ENCODE data around the gene MRPL40.

MRPL40 gene

DNA sequence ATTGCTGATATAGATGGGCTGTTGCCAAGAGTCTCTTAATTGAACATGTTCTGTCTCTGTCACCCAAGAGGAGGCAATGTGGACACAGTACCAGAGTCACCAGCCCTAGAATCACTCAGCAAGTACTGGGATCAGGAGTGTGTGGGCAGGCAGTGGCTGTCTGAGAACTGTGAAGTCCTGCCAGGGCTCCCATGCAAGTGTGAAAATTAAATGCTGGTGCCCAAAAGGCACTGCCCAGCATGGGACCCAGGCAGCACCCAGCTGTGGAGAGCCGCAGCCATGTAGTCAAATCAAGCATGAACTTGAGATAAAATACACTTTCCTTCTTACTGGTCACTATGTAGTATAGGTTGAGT is 20.7 kb upstream of the MRPL40 start:
- in situ Hi-C loops (cut with MboI; ENCODE audit: low pct_unique_long_range_greater_than_20kb, low sequenced_read_pairs, unreplicated experiment), result no loop called here
- TF ChIP-seq, protein P1, sequence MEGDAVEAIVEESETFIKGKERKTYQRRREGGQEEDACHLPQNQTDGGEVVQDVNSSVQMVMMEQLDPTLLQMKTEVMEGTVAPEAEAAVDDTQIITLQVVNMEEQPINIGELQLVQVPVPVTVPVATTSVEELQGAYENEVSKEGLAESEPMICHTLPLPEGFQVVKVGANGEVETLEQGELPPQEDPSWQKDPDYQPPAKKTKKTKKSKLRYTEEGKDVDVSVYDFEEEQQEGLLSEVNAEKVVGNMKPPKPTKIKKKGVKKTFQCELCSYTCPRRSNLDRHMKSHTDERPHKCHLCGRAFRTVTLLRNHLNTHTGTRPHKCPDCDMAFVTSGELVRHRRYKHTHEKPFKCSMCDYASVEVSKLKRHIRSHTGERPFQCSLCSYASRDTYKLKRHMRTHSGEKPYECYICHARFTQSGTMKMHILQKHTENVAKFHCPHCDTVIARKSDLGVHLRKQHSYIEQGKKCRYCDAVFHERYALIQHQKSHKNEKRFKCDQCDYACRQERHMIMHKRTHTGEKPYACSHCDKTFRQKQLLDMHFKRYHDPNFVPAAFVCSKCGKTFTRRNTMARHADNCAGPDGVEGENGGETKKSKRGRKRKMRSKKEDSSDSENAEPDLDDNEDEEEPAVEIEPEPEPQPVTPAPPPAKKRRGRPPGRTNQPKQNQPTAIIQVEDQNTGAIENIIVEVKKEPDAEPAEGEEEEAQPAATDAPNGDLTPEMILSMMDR (IDR thresholded peaks at IDR 0.05; ENCODE audit: extremely low read depth, insufficient read depth, missing control alignments), result peak; percentile 1
- DNase-seq (ENCODE audit: low spot score), result no peak

DNA sequence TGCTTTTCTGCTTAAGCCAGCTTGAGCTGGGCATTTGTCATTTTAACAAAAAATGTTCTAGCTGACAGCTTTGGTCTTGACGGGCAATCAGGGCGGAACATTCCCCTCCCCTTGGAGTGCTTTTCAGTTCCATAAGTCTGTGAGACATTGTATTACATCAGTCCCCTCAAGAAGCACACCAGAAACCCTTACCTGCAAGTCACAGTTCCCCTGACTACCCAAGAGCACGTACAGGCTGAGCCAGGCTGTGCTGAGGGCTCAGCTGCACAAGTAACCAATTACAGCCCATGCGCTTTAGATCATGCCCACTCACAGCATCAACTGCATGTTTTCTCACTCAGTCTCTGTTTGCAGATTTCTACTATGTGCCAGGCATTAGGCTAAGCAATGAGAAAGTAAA is 19.9 kb upstream of the MRPL40 start:
- no peak for DNase-seq (ENCODE audit: low spot score)
- in situ Hi-C loops (cut with MboI; ENCODE audit: low pct_unique_long_range_greater_than_20kb, low sequenced_read_pairs, unreplicated experiment), result no loop called here
- TF ChIP-seq, protein P1 (IDR thresholded peaks at IDR 0.05; ENCODE audit: extremely low read depth, insufficient read depth, missing control alignments), result no peak

DNA sequence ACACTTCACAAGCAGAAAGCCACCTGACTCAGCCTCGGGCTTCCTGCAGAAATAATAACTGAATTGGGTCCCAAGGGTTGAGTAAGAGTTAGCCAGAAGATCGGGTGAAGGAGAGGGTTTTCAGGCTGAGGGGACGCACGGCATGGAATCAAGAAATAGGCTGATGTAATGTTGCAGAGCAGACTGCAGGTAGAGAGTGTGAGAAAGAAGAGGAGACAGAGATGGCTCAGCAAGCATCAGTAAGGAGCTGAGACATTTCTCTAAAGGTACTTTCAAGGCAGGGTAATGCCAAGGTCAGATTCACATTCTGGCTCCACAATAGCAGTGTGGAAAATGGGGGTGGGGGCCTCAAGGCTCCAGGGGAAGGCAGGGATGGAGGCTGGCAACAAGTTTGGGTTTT is 19.4 kb upstream of the MRPL40 start:
- in situ Hi-C loops (cut with MboI; ENCODE audit: low pct_unique_long_range_greater_than_20kb, low sequenced_read_pairs, unreplicated experiment), result no loop called here
- DNase-seq (ENCODE audit: low spot score), result no peak
- TF ChIP-seq, protein P1 (IDR thresholded peaks at IDR 0.05; ENCODE audit: extremely low read depth, insufficient read depth, missing control alignments), result no peak

DNA sequence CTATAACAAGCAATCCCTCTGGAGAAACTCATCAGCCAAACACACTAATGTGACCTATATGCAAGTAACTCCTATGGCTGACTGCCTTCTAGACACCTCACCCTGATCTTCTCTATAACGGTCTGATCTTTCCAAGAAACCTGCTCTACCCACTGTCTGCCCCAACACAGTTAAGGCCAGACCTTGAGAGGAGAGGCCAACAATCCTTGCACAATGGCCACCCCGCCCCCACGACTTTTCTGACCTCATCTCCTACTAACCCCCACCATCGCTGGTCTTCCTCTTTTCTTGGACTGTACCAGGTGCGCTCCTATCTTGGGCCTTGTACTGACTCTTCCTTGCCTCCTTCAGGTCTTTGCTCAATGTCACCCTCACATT is 13.3 kb upstream of the MRPL40 start:
- in situ Hi-C loops (cut with MboI; ENCODE audit: low pct_unique_long_range_greater_than_20kb, low sequenced_read_pairs, unreplicated experiment), result no loop called here
- TF ChIP-seq, protein P1 (IDR thresholded peaks at IDR 0.05; ENCODE audit: extremely low read depth, insufficient read depth, missing control alignments), result no peak

DNA sequence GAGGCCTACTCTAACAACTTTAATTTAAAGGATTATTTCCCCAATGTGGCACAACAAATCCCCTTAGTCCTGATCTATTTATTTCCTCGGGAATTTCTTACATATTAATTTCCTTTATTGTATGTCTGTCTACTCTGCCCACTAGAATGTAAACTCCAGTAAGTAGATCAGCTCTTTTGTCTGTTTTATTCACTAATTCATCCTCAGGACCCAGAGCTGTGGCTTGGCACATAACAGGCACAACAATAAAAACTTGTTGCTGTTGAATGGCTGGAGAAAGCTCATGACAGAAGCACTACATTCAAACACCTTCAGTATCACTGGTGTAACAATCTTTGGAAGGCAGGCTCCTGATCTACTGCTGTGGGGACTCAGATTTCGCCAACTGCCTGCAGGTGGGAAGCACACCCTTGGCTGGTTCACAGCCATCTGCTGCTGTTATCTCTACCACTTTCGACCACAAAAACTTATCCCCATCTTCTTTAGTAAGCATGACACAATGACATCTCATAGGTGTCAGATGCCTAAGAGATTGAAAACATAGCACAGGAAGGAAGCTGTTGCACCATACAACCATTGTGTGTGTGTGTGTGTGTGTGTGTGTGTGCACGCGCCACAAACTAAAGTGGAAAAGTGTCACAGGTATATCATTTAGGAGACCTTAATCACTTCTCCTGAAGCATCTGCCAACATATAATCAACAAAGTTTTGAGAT is 12.7 kb upstream of the MRPL40 start:
- in situ Hi-C loops (cut with MboI; ENCODE audit: low pct_unique_long_range_greater_than_20kb, low sequenced_read_pairs, unreplicated experiment), result no loop called here
- peak; percentile 69 for DNase-seq (ENCODE audit: low spot score)
- TF ChIP-seq, protein P1 (IDR thresholded peaks at IDR 0.05; ENCODE audit: extremely low read depth, insufficient read depth, missing control alignments), result no peak

More for the DNA sequence above, 13.3 kb upstream of the MRPL40 start:
- no peak for DNase-seq (ENCODE audit: low spot score)

DNA sequence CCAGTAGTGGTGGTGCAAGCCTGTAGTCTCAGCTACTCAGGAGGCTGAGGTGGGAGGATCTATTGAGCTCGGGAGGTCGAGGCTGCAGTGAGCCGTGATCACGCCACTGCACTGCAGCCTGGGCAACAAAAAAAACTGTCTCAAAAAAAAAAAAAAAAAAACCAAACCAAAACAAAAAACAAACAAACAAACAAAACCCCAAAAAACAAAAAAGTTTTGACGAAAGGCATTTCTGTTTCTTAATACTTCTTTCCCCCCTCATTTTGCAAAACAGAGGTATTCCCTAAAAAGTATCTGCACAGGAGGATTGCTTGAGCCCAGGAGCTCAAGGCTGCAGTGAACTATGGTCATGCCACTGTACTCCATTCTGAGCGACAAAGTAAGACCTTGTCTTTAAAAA is 12.0 kb upstream of the MRPL40 start:
- in situ Hi-C loops (cut with MboI; ENCODE audit: low pct_unique_long_range_greater_than_20kb, low sequenced_read_pairs, unreplicated experiment), result no loop called here
- DNase-seq (ENCODE audit: low spot score), result no peak
- TF ChIP-seq, protein P1 (IDR thresholded peaks at IDR 0.05; ENCODE audit: extremely low read depth, insufficient read depth, missing control alignments), result no peak

All from GM13977 (cell line).